Right lobe of liver (tissue), 6 donors: Measurements from ENCODE around the gene ADAMTS14. TPM values are rescaled to one million over a fixed set of nuclear protein-coding genes. Genes with fewer than 3 reads are reported as not detected.

Experiments
- ATAC-seq, 4 donors: fragments of 200-7000 bp; cut with Tn5 transposase; one replicate each; pipeline ENCODE4 v1.9.1; 2020; ENCODE audit warnings: mild to moderate bottlenecking in 4 of 4, moderate library complexity in 4 of 4
- DNase-seq, 3 donors: peaks; one replicate each; pipeline ENCODE4 v3.0.0-alpha.2; 2020
- H3K27ac ChIP-seq, 3 donors: fragments of 200-600 bp; one replicate each; pipeline ENCODE4 v1.8.0; 2022
- H3K27me3 ChIP-seq, 2 donors: fragments of 200-600 bp; one replicate each; pipeline ENCODE4 v1.8.0; 2022
- H3K36me3 ChIP-seq, 4 donors: fragments of 200-600 bp; sonication (generic) in 1 of 4; one replicate each; pipeline versions ENCODE4 v1.5.1 to v1.8.0; 2017 to 2022; ENCODE audit warnings: control low read depth in 1 of 4
- H3K4me1 ChIP-seq, 4 donors: fragments of 200-600 bp; sonication (generic) in 1 of 4; one replicate each; pipeline versions ENCODE4 v1.5.1 to v1.8.0; 2017 to 2022; ENCODE audit warnings: control low read depth in 1 of 4
- H3K4me3 ChIP-seq, 3 donors: fragments of 200-600 bp; one replicate each; pipeline ENCODE4 v1.8.0; 2022
- H3K9me3 ChIP-seq, 4 donors: fragments of 200-600 bp; sonication (generic) in 1 of 4; one replicate each; pipeline versions ENCODE4 v1.5.1 to v1.8.0; 2017 to 2022; ENCODE audit warnings: control low read depth in 1 of 4
- CTCF ChIP-seq, 4 donors: fragments of 200-600 bp in 3 of 4; fragments of 450-650 bp in 1 of 4; IDR thresholded peaks; one replicate each; pipeline versions ENCODE4 v1.5.1 to v1.8.0; 2016 to 2022; ENCODE audit warnings: antibody characterized with exemption in 4 of 4, mild to moderate bottlenecking in 2 of 4
- POLR2A ChIP-seq: fragments of 450-650 bp; IDR thresholded peaks from one replicate; pipeline ENCODE4 v1.6.1; 2017; ENCODE audit warnings: antibody characterized with exemption, mild to moderate bottlenecking
- WGBS: methylation state at CpG from one replicate; pipeline ENCODE4 v1.1.6; 2018; ENCODE audit warnings: low coverage, low lambda C conversion rate; ENCODE audit not compliant: insufficient coverage; ENCODE audit errors: missing lambda C conversion rate; 5-methylcytosine and 5-hydroxymethylcytosine counted together
- intact Hi-C, 2 donors: fragments of 100-400 bp; cut with DNase I; formaldehyde crosslinking; loops; one replicate each; pipeline versions ENCODE4 v1.11.2 to v1.14.1; 2022
- total RNA-seq, 6 experiments: library from RNA; depleted of rRNA in 2 of 6; stranded (reverse); fragments of >200 nt in 2 of 6; fragmentation: NEBNext Ultra II Directional in 3 of 6; extraction: Animal tissue kit (Norgen Biotek cat#: 25700) in 3 of 6; gene quantifications; one replicate each; pipeline versions ENCODE4 v1.1.0 to v1.2.4, GENCODE V29; 2016 to 2023
- donor health status: DM: no; HTN: yes; CAD: no.
- donor health status: DM: no; HTN: no; CAD: no.
- donor health status: DM: no; HTN: no; CAD: no.
- donor health status: DM: no; HTN: yes; CAD: no.
- donor health status: DM: no; HTN: yes; CAD: no.

ADAMTS14 gene
- total RNA-seq, 6 experiments from 2014 or later: 0.06 to 0.18 (median 0.11) TPM

- intact Hi-C loops: no loop called here
- peak in 1 of 4 donors; percentile 15 for ATAC-seq
These were observed 12.6 kb downstream of the ADAMTS14 start for GRCh38 chr10:70684839-70685454.

GRCh38 chr10:70685455-70685911 lies 13.2 kb downstream of the ADAMTS14 start:
- Histone ChIP-seq H3K36me3 (no peaks in the 10 kb centered on the region), H3K27ac (no peak overlapping the region), H3K9me3 (no peaks in the 10 kb centered on the region), H3K4me3 (no peak overlapping the region), H3K27me3 (no peaks in the 10 kb centered on the region), H3K4me1 (no peaks in the 10 kb centered on the region)
- no peak for ATAC-seq
- peak in 1 of 3 donors; percentile 11 for DNase-seq
- 87% methylated on average over 5 of the region's 8 CpGs for WGBS
- no peak for TF ChIP-seq CTCF (IDR thresholded peaks at IDR 0.05)
- TF ChIP-seq POLR2A: no peak
- intact Hi-C loops: no loop called here

More at GRCh38 chr10:70684839-70685454, 12.6 kb downstream of the ADAMTS14 start:
- peak in 1 of 3 donors; percentile 19 for DNase-seq
- no peak overlapping the region for H3K4me3 ChIP-seq
- no peak overlapping the region for H3K27ac ChIP-seq
- H3K9me3 ChIP-seq: no peaks in the 10 kb centered on the region
- no peaks in the 10 kb centered on the region for H3K27me3 ChIP-seq
- WGBS: 97% methylated on average over 4 of the region's 4 CpGs
- no peaks in the 10 kb centered on the region for H3K4me1 ChIP-seq
- TF ChIP-seq CTCF (IDR thresholded peaks at IDR 0.05): no peak
- TF ChIP-seq POLR2A: no peak
- H3K36me3 ChIP-seq: no peaks in the 10 kb centered on the region

GRCh38 chr10:70688828-70689227 lies 16.5 kb downstream of the ADAMTS14 start:
- Histone ChIP-seq H3K27me3 (no peaks in the 10 kb centered on the region), H3K9me3 (no peaks in the 10 kb centered on the region), H3K4me1 (no peaks in the 10 kb centered on the region), H3K4me3 (no peak overlapping the region), H3K36me3 (no peaks in the 10 kb centered on the region), H3K27ac (no peak overlapping the region)
- no peak for DNase-seq
- TF ChIP-seq POLR2A (no peak), CTCF (IDR thresholded peaks at IDR 0.05) (no peak)
- no CpG with 5 or more reads among the region's 9 CpGs for whole genome bisulfite sequencing
- no peak for ATAC-seq
- intact Hi-C loops: no loop called here

GRCh38 chr10:70689661-70690060 lies 17.4 kb downstream of the ADAMTS14 start:
- intact Hi-C loops: no loop called here
- H3K4me3 ChIP-seq: no peak overlapping the region
- no peak overlapping the region for H3K27ac ChIP-seq
- H3K36me3 ChIP-seq: no peaks in the 10 kb centered on the region
- TF ChIP-seq CTCF (IDR thresholded peaks at IDR 0.05): no peak
- no peak for TF ChIP-seq POLR2A
- H3K9me3 ChIP-seq: no peaks in the 10 kb centered on the region
- H3K4me1 ChIP-seq: no peaks in the 10 kb centered on the region
- WGBS: 84% methylated on average over 5 of the region's 12 CpGs
- H3K27me3 ChIP-seq: no peaks in the 10 kb centered on the region
- no peak for ATAC-seq
- no peak for DNase-seq
